SU-DHL-6 (cell line): ENCODE measurements around the gene MIA2.

ENCODE experiments used
- EZH2phosphoT487 ChIP-seq: fragments of 200-600 bp; sonication (generic), shearing (Covaris generic); conservative IDR thresholded peaks from 2 replicates; pipeline ENCODE4 v1.6.1; 2018; ENCODE audit warnings: mild to moderate bottlenecking, antibody characterized with exemption, low read length, moderate library complexity, mixed read lengths
- TF ChIP-seq, protein P1 (sequence below): fragments of 200-600 bp; sonication (generic); IDR thresholded peaks from one replicate; pipeline ENCODE4 v1.5.1; 2017; ENCODE audit warnings: antibody characterized with exemption, mild to moderate bottlenecking, low read length, moderate library complexity; ENCODE audit not compliant: insufficient read depth, poor library complexity, severe bottlenecking

DNA sequence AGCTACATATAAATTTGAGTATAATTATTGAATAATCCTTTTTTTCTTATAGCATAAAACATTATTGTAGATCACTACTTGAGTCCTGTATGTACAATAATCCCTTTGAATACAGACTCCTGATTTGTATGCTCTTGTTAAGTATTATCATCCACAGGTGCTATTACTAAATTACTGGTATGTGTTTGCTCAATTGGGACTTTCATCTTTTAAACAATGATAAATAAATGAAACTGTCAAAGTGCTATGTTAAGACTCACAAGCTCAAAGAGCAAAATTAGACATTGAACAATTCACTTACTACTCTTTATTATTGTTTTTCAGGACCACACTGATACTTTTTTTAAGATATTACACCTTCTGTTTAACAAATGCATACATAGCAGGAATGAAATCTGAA is 17.8 kb downstream of the MIA2 start:
- TF ChIP-seq, protein P1, sequence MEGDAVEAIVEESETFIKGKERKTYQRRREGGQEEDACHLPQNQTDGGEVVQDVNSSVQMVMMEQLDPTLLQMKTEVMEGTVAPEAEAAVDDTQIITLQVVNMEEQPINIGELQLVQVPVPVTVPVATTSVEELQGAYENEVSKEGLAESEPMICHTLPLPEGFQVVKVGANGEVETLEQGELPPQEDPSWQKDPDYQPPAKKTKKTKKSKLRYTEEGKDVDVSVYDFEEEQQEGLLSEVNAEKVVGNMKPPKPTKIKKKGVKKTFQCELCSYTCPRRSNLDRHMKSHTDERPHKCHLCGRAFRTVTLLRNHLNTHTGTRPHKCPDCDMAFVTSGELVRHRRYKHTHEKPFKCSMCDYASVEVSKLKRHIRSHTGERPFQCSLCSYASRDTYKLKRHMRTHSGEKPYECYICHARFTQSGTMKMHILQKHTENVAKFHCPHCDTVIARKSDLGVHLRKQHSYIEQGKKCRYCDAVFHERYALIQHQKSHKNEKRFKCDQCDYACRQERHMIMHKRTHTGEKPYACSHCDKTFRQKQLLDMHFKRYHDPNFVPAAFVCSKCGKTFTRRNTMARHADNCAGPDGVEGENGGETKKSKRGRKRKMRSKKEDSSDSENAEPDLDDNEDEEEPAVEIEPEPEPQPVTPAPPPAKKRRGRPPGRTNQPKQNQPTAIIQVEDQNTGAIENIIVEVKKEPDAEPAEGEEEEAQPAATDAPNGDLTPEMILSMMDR, result no peak
- TF ChIP-seq EZH2phosphoT487, result no peak
